NCI-H2227 (cell line): Measurements from ENCODE around the gene TPD52L1.
"Not testable (repeated sequence)": the region's sequence is repeated elsewhere in the genome, so short reads cannot be mapped to it uniquely, and the experiment has no call there.

Source experiments
- DNase-seq: peaks from one replicate; lab custom pipeline; 2025; ENCODE audit not compliant: unreplicated experiment; lab: John Stamatoyannopoulos, UW

The TPD52L1 gene

GRCh38 chr6:125269328-125269985 is 115.9 kb downstream of the TPD52L1 start:
- DNase-seq, result no peak

- no peak for DNase-seq
Observed at GRCh38 chr6:125270380-125270779, 116.8 kb downstream of the TPD52L1 start.

GRCh38 chr6:125271486-125272159 is 118.0 kb downstream of the TPD52L1 start:
- no peak for DNase-seq

- no peak for DNase-seq
Observed at GRCh38 chr6:125273251-125273650, 119.7 kb downstream of the TPD52L1 start.

- no peak for DNase-seq
Observed at GRCh38 chr6:125273965-125274364, 120.4 kb downstream of the TPD52L1 start.

GRCh38 chr6:125274935-125275334 is 121.4 kb downstream of the TPD52L1 start:
- no peak for DNase-seq

- no peak for DNase-seq
Observed at GRCh38 chr6:125275779-125276178, 122.2 kb downstream of the TPD52L1 start.

GRCh38 chr6:125277838-125278237 is 124.3 kb downstream of the TPD52L1 start:
- DNase-seq, result no peak

GRCh38 chr6:125279961-125280360 is 126.4 kb downstream of the TPD52L1 start:
- DNase-seq, result no peak

- DNase-seq, result not testable (repeated sequence)
Observed at GRCh38 chr6:125280370-125281035, 126.9 kb downstream of the TPD52L1 start.

GRCh38 chr6:125282470-125282869 is 128.9 kb downstream of the TPD52L1 start:
- not testable (repeated sequence) for DNase-seq

GRCh38 chr6:125285353-125285752 is 131.8 kb downstream of the TPD52L1 start:
- DNase-seq, result no peak

- no peak for DNase-seq
Observed at GRCh38 chr6:125285936-125286335, 132.4 kb downstream of the TPD52L1 start.

- no peak for DNase-seq
Observed at GRCh38 chr6:125287718-125288117, 134.1 kb downstream of the TPD52L1 start.

- DNase-seq, result no peak
Observed at GRCh38 chr6:125293587-125293986, 140.0 kb downstream of the TPD52L1 start.

GRCh38 chr6:125294036-125294435 is 140.5 kb downstream of the TPD52L1 start:
- no peak for DNase-seq

- no peak for DNase-seq
Observed at GRCh38 chr6:125294925-125295324, 141.4 kb downstream of the TPD52L1 start.

GRCh38 chr6:125296471-125296870 is 142.9 kb downstream of the TPD52L1 start:
- DNase-seq, result no peak

- DNase-seq, result no peak
Observed at GRCh38 chr6:125299257-125299656, 145.7 kb downstream of the TPD52L1 start.

GRCh38 chr6:125300992-125301434 is 147.4 kb downstream of the TPD52L1 start:
- peak; percentile 36 for DNase-seq

GRCh38 chr6:125301435-125302391 is 148.1 kb downstream of the TPD52L1 start, which contains the start of gene HDDC2:
HDDC2 (minus strand) TSS chr6:125301967; CDS start chr6:125301932, 35 bp downstream.
- DNase-seq, result peak; percentile 67
